Measurements from ENCODE around the gene RGS11.
"Not testable (repeated sequence)": the region's sequence is repeated elsewhere in the genome, so short reads cannot be mapped to it uniquely, and the experiment has no call there.

The RGS11 gene

DNA sequence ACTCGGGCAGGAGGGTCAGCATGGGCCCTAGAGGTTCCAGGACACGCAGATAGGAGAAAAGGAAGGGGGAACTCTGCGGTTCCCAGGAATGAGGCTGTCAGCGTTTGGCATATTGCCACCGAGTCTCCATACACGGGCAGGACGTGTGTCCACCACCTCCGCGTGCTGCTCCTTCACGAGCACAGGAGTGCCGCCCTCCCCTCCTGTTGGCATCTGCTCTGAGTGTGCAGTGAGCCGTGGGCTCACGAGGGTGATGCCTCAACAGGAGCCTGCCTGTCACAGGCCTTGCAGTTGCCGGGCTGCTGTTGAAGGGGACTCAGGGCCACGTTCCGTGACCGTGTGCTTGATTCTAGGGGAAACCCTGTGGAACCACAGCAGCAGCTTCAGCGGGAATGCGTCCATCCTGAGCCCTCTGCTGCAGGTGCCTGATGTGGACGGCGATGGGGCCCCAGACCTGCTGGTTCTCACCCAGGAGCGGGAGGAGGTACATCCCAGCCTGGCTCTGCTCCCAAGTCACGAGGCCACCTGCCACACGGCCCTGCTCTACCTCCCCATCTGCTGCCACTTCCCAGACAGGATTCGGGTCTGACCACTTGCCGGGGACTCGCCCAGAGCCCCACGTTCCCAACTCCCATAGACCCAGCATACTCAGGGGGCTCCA lies 14.6 kb downstream of the RGS11 start:
- no peak for DNase-seq

DNA sequence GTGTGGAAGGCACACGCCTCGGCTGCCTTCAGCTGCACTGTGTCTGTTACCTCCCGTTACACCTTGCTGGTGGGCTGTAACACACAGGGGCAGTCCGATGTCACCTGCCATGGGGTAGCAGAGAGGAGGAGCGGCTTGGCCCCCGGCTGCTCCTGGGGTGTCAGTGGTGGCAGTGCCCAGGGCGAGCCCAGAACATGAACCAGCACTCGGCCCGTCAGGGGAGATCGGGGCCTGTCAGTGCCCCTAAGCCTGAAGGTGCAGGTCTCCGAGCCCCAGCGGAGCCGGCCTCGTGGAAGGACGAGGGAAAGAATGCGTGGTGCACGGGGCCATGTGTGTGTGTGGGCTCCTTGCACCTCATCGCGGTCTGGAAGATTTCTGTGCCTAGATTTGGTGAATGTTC lies 15.4 kb downstream of the RGS11 start:
- no peak for DNase-seq

DNA sequence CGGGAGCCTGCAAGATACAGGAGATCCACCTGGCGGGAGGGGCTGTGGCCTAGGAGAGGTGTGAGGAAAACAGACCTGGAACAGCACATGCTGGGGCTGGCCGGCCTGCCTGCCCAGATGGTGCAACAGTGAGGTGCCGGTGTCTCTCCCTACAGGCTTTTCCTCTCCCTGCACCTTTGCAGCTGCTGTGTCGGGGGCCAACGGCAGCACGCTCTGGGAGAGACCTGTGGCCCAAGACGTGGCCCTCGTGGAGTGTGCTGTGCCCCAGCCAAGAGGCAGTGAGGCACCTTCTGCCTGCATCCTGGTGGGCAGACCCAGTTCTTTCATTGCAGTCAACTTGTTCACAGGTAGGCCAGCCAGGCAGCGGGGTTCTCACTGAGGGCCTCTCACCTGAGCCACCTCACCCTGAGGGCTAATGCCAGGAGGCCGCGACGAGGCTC lies 15.9 kb downstream of the RGS11 start:
- no peak for DNase-seq

DNA sequence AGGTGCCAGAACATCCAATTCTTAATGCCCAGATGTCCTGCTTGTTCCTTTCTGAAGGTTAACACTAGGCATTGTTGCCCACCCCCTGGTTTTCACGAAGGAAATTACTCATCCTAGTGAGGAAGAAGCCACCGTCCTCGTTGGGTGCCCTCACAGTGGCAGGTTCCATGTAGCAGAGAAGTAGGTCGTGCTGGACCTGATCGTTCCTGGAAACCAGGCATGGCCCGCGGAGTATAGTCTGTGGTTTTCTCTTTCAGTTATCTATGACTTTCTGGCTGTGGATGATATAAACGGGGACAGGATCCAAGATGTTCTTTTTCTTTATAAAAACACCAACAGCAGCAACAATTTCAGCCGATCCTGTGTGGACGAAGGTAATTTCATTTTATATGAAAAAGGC lies 16.5 kb downstream of the RGS11 start:
- DNase-seq = no peak

DNA sequence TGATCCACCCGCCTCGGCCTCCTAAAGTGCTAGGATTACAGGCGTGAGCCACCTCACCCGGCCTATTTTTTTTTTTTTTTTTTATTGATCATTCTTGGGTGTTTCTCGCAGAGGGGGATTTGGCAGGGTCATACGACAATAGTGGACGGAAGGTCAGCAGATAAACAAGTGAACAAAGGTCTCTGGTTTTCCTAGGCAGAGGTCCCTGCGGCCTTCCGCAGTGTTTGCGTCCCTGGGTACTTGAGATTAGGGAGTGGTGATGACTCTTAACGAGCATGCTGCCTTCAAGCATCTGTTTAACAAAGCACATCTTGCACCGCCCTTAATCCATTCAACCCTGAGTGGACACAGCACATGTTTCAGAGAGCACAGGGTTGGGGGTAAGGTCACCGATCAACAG lies 17.7 kb downstream of the RGS11 start:
- DNase-seq = not testable (repeated sequence)

DNA sequence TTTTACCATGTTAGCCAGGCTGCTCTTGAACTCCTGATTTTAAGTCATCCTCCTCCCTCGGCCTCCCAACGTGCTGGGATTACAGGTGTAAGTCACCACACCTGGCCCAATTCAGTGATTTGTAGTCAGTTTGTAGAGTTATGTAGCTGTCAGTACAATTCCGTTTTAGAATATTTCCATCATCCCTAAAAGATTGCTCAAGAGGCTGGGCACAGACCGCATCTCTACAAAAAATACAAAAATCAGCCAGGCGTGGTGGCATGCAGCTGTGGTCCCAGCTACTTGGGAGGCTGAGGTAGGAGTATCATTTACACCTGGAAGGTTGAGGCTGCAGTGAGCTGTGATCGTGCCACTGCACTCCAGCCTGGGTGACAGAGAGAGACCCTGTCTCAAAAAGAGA lies 20.6 kb downstream of the RGS11 start:
- DNase-seq = no peak

DNA sequence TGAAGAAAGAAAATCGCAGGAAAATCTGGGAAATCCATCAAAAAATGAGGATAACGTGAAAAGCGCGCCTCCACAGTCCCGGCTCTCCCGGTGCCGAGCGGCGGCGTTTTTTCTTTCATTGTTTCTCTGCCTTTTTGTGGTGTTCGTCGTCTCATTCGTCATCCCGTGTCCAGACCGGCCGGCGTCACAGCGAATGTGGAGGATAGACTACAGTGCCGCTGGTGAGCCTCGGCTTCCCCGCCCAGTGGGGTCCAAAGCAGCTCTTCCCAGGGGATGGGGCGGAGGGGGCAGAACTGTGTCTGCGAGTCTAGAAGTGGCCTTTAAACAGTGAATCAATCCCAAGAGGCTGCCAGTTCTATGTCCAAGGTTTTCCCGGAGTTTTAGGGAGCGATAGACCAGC lies 21.3 kb downstream of the RGS11 start:
- DNase-seq = no peak

DNA sequence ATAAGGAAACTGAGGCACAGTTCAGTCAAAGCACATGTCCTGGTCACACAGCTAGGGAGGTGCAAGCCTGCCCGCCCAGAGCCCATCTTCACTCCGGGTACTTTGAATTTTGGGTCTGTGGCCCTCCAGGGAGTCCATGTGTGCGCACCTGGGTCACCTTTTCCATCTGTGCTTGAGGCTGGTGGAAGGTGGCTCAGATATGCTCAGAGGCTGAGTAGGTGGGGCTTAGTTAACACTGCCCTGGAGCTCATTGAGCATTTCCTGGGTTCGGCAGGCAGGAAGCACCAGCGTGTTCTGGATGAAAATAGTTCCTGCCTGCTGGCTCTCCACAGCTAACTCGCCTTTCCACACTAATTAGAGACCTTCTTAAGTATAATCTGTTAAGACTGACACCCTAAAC lies 21.9 kb downstream of the RGS11 start:
- no peak for DNase-seq

DNA sequence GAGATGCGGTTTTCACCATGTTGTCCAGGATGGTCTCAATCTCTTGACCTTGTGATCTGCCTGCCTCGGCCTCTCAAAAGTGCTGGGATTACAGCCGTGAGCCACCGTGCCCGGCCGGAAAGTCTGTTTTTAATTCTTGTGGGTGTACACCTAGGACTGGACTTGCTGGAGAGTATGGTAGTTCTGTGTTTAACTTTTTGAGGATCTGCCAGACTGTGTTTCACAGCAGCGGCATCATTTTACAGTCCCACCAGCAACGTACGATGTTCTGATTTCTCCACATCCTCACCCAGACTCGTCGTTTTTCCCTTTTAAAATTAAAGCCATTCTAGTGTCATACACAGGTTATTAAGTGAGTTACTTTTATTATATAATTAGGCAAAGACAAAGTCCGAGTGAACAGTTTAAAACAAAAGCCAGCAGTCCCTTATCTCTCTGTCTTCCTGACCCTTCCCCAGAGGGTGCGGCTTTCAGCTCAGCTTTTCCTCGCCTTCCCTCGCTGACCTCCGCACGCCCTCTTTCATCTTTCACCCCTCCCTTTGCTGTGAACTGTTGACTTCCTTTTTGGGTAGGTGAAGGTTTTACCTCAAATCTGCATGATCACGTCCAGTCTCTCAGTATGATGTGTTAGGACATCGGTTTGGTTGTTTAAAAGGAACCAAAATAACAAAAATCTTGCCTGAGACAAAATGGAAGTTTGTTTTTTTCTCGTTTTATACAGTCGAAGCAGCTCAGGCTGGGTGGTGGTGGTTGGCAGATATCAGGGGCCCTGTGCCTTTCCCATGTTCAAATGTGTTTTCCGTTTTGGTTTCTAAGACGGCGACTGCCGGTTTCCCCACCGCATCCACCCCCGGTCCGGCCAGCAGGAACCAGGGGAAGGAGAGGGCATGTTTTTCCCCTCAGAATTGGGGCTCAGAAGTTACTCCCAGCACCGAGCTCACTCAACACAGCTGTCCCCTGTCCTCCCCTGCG lies 23.1 kb downstream of the RGS11 start:
- no peak for DNase-seq

DNA sequence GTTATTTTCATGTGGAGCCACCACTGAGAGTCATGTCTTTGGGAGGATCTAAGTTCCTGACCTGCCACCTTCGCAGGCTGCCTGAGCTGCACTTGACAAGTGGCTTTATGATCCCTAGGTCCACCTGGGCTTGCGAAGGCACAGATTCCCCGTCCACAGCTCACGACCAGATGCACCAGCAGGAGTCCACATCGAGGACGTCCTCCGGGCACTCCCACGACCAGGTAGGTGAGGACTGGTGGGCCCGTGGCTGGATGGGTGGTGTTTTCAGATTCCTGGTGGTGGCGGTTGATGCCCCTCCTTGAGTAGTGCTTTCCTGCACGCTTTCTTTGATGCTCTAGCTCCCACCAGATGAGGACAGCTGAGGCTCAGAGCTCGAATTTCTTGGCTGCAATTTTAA lies 26.3 kb downstream of the RGS11 start:
- no peak for DNase-seq

DNA sequence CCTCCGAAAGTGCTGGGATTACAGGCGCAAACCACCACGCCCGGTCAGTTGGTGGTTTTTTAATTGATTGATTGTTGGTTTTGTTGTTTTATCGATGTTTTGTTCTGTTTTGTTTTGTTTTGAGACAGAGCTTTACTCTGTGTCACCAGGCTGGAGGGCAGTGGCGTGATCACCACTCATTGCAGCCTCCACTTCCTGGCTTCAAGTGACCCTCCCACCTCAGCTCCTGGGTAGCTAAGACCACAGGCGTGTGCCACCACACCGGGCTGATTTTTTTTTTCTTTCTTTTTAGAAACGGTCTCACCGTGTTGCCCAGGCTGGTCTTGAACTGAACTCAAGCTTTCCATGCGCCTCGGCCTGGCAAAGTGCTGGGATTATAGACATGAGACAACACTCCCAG lies 28.7 kb downstream of the RGS11 start:
- DNase-seq = no peak

DNA sequence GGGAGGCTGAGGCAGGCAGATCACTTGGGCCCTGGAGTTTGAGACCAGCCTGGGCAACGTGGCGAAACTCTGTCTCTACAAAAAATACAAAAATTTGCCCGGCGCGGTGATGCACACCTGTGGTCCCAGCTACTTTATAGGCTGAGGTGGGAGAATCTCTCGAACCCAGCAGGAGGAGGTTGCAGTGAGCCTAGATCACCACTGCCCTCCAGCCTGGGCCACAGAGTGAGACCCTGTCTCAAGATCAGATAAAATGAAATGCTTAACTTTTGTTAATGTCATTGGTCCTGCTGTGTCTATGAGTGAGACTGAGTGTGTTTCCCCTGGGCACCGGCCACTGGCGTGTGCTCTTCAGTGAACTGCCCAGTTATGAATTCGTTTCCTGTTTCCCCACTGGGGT lies 30.6 kb downstream of the RGS11 start:
- no peak for DNase-seq

DNA sequence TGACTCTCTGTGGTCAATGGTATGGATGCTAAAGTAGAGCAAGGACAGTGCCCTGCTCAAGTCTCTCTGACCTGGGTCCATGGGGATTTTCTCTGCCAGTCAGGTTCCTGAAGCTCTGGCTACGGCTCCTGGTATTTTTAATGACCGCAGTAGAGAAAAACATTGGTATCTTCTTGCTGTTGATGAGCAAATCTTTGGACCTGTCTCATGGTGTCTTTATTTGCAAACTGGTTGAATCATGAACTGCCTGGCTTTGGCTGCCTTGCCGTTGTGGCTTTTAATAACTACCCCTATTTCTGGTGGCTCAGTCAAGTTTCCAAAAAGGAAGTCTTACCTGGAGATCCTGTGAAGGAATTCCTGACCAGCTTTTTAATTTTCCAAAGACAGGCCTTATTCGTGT lies 32.4 kb downstream of the RGS11 start:
- DNase-seq = no peak

DNA sequence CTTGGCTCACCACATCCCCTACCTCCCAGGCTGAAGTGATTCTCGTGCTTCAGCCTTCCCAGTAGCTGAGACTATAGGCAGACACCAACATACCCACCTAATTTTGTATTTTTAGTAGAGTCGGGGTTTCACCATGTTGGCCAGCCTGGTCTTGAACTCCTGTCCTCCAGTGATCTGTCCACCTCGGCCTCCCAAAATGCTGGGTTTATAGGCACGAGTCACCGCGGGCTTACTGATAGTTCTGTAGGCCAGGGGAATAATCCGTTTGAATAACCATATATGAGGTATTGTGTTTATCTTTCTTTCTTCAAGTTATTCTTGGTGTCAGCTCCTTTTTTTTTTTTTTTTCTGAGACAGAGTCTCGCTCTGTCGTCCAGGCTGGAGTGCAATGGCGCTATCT lies 33.5 kb downstream of the RGS11 start:
- DNase-seq = no peak

DNA sequence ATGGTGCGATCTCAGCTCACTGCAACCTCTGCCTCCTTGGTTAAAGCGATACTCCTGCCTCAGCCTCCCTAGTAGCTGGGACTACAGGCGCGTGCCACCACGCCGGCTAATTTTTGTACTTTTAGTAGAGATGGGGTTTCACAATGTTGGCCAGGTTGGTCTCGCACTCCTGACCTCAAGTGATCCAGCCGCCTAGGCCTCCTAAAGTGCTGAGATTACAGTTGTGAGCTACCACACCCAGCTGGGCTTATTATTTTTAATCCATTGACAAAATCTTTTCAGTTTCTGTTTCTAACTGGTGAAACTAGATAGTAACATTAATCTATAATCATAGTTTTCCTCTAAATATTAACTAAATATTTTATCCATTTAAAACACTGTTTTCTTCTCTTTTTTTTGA lies 35.2 kb downstream of the RGS11 start:
- no peak for DNase-seq

DNA sequence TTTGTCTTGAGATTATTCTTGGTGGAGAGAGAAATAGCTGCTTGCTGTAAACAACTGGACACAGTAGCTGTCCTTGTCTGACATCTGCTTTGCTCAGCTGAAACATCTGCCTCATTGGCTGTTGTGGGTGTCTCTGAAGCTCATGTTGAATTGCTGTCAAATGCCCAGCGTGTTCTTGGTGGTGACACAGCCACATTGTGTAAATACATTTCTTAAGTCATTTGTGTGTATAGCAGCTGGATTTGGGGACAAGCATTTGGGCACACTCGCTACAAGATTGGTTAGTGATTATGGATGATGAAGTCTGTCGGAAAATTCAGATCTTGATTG lies 35.8 kb downstream of the RGS11 start:
- DNase-seq = no peak

DNA sequence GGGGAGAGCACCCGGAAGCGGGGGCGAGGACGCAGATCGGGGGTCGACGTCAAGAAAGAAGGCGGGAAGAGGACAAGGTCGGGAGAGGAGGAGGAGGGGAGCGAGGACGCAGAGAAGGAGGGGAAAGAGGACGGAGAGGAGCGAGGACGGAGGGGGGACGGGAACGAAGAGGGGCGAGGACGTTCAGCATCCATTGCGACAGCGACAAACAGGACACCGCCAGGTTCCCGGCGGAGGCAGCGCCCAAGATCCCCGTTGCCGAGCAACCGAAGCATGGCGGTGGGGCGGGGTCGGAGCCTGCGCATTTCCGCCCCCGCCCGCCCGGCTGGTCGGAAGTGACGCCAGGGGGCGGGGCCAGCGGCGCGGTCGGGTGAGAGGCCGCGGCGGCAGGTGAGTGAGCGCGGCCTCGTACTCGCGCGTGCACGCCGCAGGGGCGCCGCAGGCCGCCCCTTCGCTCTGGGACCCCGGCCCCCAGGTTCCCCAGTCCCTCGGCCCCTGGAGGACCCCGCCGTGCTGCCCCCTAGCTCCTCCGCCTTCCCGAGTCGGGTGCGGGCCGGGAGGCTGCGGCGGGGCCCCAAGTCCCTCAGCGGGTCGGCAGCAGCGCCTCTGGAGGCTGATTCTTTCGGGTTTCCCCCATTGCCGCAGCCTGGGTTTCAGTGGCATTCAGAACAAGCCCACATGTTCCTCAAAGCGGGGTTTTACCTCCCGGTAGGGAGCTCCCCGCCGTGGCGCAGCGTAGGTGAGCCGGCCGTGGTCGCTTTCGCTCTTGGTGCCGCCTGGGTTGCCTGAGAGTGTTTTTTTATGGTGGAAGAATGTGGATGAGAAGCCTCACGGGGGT lies 41.1 kb downstream of the RGS11 start, which contains the start of gene FAM234A:
Gene FAM234A (plus strand): TSS at position 354 of the 838 bp plus-strand sequence. CDS start 19,593 bp downstream, outside the sequence.
- peak; percentile 97 for DNase-seq

DNA sequence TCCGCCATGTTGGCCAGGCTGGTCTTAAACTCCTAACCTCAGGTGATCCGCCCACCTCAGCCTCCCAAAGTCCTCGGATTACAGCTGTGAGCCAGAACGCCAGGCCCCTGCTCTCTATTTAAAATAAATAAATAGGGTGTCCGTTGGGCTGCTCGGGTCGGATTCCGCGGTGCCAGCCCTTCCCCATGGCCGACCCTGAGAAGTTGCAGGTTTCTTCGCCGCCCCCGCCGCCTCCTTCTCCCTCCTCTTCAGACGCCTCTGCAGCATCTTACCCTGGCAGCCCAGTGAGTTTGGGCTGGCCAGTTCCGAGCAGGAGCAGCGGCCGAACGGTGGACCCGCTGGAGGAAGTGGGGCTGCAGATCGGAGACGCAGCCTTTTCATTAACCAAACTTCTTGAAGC lies 44.8 kb downstream of the RGS11 start:
- DNase-seq = no peak

DNA sequence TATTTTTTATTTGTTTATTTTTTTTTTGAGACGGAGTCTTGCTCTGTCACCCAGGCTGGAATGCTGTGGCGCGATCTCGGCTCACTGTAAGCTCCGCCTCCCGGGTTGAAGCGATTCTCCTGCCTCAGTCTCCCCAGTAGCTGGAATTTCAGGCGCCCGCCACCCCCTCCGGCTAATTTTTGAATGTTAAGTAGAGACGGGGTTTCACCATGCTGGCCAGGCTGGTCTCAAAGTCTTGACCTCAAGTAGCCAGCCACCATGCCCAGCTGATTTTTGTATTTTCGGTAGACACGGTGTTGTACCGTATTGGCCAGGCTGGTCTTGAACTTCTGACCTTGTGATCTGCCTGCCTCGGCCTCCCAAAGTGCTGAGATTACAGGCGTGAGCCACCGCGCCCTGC lies 45.4 kb downstream of the RGS11 start:
- not testable (repeated sequence) for DNase-seq

DNA sequence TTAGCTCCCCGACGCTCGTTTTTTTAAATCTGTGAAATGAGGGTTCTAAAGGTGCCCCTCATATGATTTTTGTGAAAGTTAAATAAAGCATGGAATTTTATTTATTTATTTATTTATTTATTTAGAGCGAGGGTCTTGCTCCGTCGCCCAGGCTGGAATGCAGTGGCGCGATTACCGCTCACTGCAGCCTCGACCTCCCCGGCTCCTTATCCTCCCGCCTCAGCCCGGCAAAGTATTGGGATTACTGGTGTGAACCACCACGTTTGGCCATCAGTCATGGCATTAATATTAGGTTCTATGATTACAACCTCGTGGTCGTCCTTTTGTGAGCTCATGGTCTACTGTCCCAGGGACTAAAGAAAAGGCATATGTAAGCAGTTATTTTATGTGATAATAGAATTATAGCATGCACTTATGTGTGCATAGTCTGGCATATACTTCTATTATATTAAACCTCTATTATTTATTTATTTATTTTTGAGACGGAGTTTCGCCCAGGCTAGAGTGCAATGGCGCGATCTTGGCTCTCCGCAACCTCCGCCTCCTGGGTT lies 45.9 kb downstream of the RGS11 start:
- no peak for DNase-seq

DNA sequence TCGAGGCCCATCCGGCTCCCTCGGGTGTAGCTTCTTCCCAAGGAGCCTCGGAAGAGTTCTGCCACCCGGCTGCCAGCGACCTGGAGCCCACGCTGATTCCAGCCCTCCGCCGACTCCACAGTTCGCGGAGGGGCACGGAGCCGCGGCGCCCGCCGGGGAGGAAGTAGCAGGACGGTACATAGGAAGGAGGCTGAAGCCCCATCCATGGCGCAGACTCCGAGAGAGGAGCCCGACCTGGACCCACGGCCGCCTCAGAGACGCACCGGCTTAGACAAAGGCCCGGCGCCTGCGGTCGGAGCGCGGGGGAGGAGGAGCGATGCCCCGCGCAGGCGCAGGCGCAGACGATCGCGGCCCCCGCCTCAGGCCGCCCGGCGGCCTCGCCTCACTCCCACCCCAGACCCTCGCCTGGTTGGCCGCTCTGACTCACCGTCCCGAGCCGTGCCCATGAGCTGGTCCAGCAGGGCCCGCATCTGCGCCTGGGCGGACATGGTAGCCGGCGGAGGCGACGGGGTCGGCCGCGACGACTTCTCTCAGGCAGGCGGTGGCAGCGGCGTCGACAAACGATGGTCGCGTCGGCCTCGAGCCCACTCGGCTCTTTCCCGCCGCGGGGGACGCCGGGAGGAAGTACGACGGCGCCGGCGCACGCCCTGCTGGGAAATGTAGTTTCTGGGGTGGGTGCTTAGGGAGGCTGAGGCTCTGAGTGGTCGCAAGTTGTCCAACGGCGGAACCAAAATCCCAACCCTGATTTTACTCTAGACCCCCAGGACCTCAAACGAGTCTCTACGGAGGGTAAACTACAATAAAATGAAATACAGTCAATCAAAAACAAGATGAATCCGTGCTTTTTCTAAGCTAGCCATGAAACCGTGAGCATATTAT lies 46.7 kb downstream of the RGS11 start, which contains the start of gene LUC7L:
Gene LUC7L (minus strand): TSS at position 598 of the 879 bp plus-strand sequence. CDS start 110 bp downstream, at position 488.
- DNase-seq = peak; percentile 96

Measured in activated CD8-positive, alpha-beta memory T cell treated with anti-CD3 and anti-CD28 coated beads for 24 hours (primary cell).